Muscle layer of duodenum (tissue), 2 donors: ENCODE results near the gene NEK11.

Experiments used
- H3K27ac ChIP-seq: one replicate; pipeline ENCODE4 v1.7.0; 2013; ENCODE audit warnings: mild to moderate bottlenecking, low read length
- H3K27me3 ChIP-seq: one replicate; pipeline ENCODE4 v1.7.0; 2013; ENCODE audit warnings: low read depth, mild to moderate bottlenecking, control low read depth, low read length
- H3K36me3 ChIP-seq, 2 donors: one replicate each; pipeline ENCODE4 v1.7.0; 2013; ENCODE audit warnings: low read length in 2 of 2, control low read depth in 1 of 2, mild to moderate bottlenecking in 1 of 2; ENCODE audit not compliant: insufficient read depth in 2 of 2, control insufficient read depth in 1 of 2
- H3K4me1 ChIP-seq, 2 donors: one replicate each; pipeline ENCODE4 v1.7.0; 2013; ENCODE audit warnings: low read length in 2 of 2, mild to moderate bottlenecking in 2 of 2, control low read depth in 1 of 2, moderate library complexity in 1 of 2; ENCODE audit not compliant: insufficient read depth in 2 of 2, control insufficient read depth in 1 of 2
- H3K4me3 ChIP-seq, 2 donors: one replicate each; pipeline ENCODE4 v1.7.0; 2013; ENCODE audit warnings: low read length in 2 of 2, low read depth in 1 of 2, mild to moderate bottlenecking in 1 of 2
- H3K9me3 ChIP-seq, 2 donors: one replicate each; pipeline ENCODE4 v1.7.0; 2013; ENCODE audit warnings: low read length in 2 of 2, control low read depth in 1 of 2, mild to moderate bottlenecking in 1 of 2; ENCODE audit not compliant: control insufficient read depth in 1 of 2
- donor health status: healthy.

The NEK11 gene, protein sequence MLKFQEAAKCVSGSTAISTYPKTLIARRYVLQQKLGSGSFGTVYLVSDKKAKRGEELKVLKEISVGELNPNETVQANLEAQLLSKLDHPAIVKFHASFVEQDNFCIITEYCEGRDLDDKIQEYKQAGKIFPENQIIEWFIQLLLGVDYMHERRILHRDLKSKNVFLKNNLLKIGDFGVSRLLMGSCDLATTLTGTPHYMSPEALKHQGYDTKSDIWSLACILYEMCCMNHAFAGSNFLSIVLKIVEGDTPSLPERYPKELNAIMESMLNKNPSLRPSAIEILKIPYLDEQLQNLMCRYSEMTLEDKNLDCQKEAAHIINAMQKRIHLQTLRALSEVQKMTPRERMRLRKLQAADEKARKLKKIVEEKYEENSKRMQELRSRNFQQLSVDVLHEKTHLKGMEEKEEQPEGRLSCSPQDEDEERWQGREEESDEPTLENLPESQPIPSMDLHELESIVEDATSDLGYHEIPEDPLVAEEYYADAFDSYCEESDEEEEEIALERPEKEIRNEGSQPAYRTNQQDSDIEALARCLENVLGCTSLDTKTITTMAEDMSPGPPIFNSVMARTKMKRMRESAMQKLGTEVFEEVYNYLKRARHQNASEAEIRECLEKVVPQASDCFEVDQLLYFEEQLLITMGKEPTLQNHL

DNA sequence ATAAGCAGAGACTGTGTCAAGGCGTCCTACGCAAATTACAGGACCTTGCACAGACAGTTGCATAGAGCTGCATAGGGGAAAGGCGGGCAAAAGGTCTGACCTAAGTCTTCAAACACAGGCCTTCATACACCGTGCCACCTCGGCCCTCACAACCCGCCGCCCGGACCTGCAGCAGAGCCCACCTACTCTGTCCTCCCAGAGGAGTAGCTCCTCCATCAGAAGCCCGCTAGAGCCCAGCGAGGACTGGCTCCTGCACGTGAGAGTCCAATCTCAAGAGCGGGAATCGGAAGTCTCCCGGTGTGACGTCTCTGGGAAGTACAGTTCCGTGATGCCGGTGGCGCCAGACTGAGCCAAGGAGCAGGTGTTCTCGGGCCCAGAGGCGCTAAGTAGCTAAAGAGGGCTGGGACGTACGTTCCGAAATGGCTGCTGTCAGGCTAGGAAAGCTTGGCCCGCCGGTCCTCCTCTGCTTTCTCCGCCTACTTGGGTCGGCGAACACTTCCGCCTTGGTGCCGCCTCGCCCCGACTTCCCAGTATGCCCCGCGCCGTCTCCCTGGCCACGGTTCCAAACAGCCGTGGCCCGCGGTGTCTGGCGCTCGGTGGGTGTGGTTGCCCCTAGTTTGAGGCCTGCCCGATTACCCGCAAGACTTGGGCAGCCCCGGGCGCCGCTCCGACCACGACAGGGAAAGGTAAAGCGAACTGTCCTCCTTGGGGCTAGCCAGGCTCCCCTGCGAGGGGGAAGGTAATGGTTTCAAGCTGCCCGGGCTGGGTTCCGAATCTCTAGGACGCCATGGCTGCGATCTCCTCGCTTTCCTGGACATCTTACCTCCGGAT lies at the start of gene NEK11, which contains the start of gene ASTE1:
TSS of gene NEK11 (plus strand) at position 557 of the 831 bp plus-strand sequence. CDS start 2,832 bp downstream, outside the sequence.
TSS of gene ASTE1 (minus strand) at position 505 of the 831 bp plus-strand sequence. CDS start 1,519 bp downstream, outside the sequence.
- H3K4me1 ChIP-seq, result peaks cover 17 to 34% of the 10 kb centered on the region in 2 donors
- H3K36me3 ChIP-seq, result peaks cover 0 to 9% of the 10 kb centered on the region in 2 donors
- peak within 1 kb of the TSS; percentile 88 for H3K27ac ChIP-seq
- peak within 1 kb of the TSS; percentile 89 to 93 for H3K4me3 ChIP-seq
- no peaks in the 10 kb centered on the region for H3K9me3 ChIP-seq
- H3K27me3 ChIP-seq, result no peaks in the 10 kb centered on the region

DNA sequence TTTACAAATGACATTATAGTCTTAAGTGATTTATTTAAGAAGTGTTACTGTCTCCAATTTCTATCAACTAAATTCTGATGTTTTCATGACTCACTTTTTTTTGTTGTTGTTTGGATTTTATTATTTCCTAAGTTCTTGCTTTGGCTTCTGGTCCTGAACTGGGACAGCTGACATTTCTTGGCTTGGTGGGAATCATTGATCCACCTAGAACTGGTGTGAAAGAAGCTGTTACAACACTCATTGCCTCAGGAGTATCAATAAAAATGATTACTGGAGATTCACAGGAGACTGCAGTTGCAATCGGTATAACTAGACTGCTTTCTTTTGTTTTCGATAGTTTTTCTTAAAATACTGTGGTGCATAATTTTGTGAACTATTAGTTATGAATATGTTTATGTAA lies 47.6 kb upstream of the NEK11 start:
- Histone ChIP-seq H3K27ac (no peak overlapping the region), H3K9me3 (no peaks in the 10 kb centered on the region), H3K27me3 (no peaks in the 10 kb centered on the region), H3K36me3 (peaks cover 17 to 30% of the 10 kb centered on the region in 2 donors), H3K4me3 (no peak overlapping the region), H3K4me1 (no peaks in the 10 kb centered on the region)

DNA sequence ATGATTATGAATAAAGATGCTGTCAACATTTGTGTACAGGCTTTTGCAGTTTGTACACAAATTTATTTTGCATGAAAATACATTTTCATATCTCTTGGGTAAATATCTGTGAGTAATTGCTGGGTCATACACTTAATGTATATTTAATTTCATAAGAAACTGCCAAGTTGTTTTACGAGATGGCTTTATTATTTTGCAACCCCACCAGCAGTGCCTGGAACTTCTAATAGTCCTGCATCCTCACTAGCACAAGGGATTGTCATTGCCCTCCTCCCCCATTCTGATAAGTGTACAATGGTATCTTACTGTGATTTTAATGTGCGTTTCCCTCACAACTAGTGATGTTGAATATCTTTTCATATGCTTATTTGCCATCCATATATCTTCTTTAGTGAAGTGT lies 45.2 kb upstream of the NEK11 start:
- Histone ChIP-seq H3K27ac (no peak overlapping the region), H3K4me1 (no peaks in the 10 kb centered on the region), H3K27me3 (no peaks in the 10 kb centered on the region), H3K36me3 (peaks cover 10 to 18% of the 10 kb centered on the region in 2 donors), H3K4me3 (no peak overlapping the region), H3K9me3 (no peaks in the 10 kb centered on the region)

DNA sequence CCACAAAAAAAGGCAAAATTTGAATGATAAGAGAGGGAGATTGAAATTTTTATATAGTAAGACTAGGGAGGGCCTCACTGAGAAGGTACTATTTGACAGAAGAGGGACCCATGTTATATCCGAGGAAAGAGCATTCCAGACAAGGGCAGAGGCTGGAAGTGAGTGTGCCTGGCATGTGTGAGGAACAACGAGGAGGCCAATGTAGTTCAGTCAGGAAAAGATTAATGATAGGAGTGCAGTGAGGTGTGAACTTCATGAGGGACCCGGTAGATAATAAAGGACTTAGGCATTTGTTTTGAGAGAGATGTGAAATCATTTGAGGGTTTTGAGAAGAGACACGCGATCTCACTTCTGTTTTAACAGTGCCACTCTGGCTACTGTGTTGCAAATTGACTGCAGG lies 36.4 kb upstream of the NEK11 start:
- Histone ChIP-seq H3K36me3 (peaks cover 4 to 9% of the 10 kb centered on the region in 2 donors), H3K27ac (no peak overlapping the region), H3K9me3 (no peaks in the 10 kb centered on the region), H3K4me1 (no peaks in the 10 kb centered on the region), H3K4me3 (no peak overlapping the region), H3K27me3 (no peaks in the 10 kb centered on the region)

DNA sequence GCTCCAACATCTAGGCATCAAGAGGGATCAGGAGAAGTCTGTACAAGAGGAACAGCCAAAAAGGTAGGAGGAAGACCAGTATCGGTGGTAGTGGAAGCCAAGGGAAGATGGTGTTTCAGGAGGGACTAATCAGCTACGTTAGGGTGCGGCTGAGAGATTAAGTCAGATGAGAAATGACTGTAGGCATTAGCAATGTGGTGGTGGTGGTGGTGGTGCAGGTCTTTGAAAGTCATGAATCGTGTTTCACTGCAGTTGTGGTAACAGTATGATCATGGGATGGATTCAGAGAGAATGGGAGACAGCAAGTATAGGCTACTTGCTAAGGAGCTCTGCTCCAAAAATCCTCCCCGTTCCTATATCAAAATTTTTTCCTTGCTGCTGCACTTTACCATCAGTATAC lies 35.6 kb upstream of the NEK11 start:
- Histone ChIP-seq H3K36me3 (peaks cover 8 to 9% of the 10 kb centered on the region in 2 donors), H3K4me1 (no peaks in the 10 kb centered on the region), H3K4me3 (no peak overlapping the region), H3K9me3 (no peaks in the 10 kb centered on the region), H3K27ac (no peak overlapping the region), H3K27me3 (no peaks in the 10 kb centered on the region)

DNA sequence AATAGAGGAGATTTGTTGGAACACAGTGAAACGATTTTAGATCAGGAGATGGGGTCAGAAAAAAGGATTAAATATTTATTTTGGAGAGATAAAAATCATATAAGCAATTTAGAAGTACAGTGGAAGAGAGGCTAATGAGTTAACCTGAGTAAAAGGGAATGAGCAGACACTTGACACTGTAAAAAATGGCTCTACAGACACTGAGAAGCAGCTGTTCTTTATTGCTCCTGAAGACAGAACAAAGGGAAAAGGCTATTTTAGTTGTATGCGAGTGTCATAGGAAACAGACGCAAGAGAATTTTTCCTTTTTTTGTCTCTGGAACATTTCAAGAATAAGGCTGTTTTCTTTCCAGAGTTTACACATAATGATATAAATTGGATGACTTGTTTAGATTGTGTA lies 34.3 kb upstream of the NEK11 start:
- Histone ChIP-seq H3K27ac (no peak overlapping the region), H3K36me3 (peaks cover 18% of the 10 kb centered on the region in 2 donors), H3K4me1 (no peaks in the 10 kb centered on the region), H3K9me3 (no peaks in the 10 kb centered on the region), H3K4me3 (no peak overlapping the region), H3K27me3 (no peaks in the 10 kb centered on the region)

DNA sequence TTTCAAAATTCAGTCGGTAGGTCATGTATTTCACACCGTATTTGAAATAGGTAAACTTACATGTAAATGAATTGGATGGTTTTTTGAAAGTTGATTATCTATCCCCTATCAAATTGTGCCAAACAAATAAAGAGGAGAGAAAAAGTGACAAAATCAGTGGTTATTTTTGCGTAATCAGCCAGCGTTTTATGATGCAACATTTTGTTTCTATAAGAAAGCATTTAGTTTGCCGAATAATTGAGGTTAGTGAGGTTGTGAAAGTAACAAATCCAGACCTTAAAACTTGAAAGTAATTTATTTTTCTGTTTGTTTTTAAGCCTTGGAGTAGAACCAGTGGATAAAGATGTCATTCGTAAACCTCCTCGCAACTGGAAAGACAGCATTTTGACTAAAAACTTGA lies 29.4 kb upstream of the NEK11 start:
- H3K9me3 ChIP-seq, result no peaks in the 10 kb centered on the region
- H3K4me1 ChIP-seq, result no peaks in the 10 kb centered on the region
- no peak overlapping the region for H3K4me3 ChIP-seq
- H3K27ac ChIP-seq, result no peak overlapping the region
- H3K27me3 ChIP-seq, result no peaks in the 10 kb centered on the region
- H3K36me3 ChIP-seq, result peaks cover 20 to 26% of the 10 kb centered on the region in 2 donors

DNA sequence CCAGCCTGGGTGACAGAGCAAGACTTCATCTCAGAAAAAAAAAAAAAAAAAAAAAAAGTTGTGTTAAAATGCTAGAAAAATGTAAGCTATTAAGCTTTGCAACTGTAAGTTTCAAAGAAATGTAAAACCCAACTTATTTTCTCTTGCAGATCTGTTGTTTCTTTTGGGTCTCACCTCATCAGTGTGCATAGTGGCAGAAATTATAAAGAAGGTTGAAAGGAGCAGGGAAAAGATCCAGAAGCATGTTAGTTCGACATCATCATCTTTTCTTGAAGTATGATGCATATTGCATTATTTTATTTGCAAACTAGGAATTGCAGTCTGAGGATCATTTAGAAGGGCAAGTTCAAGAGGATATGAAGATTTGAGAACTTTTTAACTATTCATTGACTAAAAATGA lies 25.6 kb upstream of the NEK11 start:
- peaks cover 27 to 32% of the 10 kb centered on the region in 2 donors for H3K36me3 ChIP-seq
- no peaks in the 10 kb centered on the region for H3K4me1 ChIP-seq
- no peak overlapping the region for H3K4me3 ChIP-seq
- no peaks in the 10 kb centered on the region for H3K27me3 ChIP-seq
- no peaks in the 10 kb centered on the region for H3K9me3 ChIP-seq
- H3K27ac ChIP-seq, result no peak overlapping the region

DNA sequence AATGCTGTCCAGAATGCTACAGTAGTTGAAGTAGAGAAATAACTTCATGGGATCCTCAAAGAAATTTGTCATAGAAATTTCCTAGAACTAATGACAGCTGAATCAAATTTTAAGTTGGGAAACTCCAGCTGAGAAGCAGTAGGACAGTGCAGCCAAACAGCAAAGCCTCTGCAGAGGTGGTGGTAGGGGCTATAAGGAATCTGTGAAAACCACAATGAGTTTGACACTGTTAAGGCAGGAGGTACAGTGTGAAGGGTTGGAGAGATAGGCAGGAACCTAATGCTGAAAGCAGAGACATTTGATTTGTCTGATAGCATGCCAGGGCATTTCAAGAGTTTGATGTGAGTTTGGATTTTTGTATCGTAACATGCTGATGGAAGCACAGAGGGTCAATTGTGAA lies 22.1 kb upstream of the NEK11 start:
- peaks cover 19 to 30% of the 10 kb centered on the region in 2 donors for H3K36me3 ChIP-seq
- H3K27me3 ChIP-seq, result no peaks in the 10 kb centered on the region
- H3K27ac ChIP-seq, result no peak overlapping the region
- H3K9me3 ChIP-seq, result no peaks in the 10 kb centered on the region
- no peaks in the 10 kb centered on the region for H3K4me1 ChIP-seq
- no peak overlapping the region for H3K4me3 ChIP-seq

DNA sequence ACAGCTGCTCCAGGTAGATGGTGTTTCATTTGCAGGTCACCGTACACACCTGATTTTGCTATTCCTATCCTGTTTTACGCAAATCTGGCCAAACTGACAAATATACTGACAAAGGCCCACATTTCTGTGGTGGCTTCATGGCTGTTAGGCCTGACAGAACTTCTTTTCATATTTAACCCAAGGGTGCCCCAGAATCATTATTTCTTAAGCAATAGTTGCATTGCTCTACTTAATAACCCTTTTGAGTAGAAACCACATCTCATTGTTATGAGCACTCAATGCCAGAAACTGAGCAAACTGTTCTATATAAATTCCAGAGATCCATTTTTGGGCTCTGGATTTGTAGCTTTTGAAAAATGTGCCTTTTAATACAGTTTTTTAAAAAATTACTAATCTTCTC lies 19.4 kb upstream of the NEK11 start:
- H3K9me3 ChIP-seq, result no peaks in the 10 kb centered on the region
- H3K27ac ChIP-seq, result no peak overlapping the region
- H3K27me3 ChIP-seq, result no peaks in the 10 kb centered on the region
- H3K36me3 ChIP-seq, result peaks cover 13 to 49% of the 10 kb centered on the region in 2 donors
- no peak overlapping the region for H3K4me3 ChIP-seq
- no peaks in the 10 kb centered on the region for H3K4me1 ChIP-seq

DNA sequence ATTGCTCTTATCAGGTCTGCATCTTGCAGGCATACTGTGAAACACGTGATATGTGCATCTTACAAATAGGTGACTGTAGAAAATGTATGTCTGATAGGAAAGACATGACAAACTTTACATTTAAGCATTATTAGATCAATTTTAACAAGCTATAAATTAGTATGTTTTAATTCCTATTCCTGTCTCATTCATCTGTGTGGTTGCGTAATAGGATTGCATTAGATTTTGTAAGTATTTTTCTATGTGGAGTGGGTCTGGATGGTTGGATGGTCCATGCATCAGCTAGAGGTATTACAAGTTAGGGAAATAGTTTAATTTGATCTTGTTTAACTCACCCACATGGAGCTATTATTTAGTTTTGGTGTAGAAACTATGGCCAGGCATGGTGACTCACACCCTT lies 18.9 kb upstream of the NEK11 start:
- H3K9me3 ChIP-seq, result no peaks in the 10 kb centered on the region
- peaks cover 14 to 49% of the 10 kb centered on the region in 2 donors for H3K36me3 ChIP-seq
- no peaks in the 10 kb centered on the region for H3K4me1 ChIP-seq
- no peak overlapping the region for H3K4me3 ChIP-seq
- no peak overlapping the region for H3K27ac ChIP-seq
- no peaks in the 10 kb centered on the region for H3K27me3 ChIP-seq
